Mononuclear cell (primary cell): ENCODE data around the gene TEX29. TPM values are rescaled to one million over a fixed set of nuclear protein-coding genes. Genes with fewer than 3 reads are reported as not detected.

Experiments used
- H3K27me3 ChIP-seq: 2 replicates; pipeline ENCODE4 v1.6.0; 2011; ENCODE audit warnings: low read length, control low read depth; ENCODE audit not compliant: insufficient read depth
- H3K4me1 ChIP-seq: 2 replicates; pipeline ENCODE4 v1.5.1; 2011; ENCODE audit warnings: mild to moderate bottlenecking, low read length, control low read depth; ENCODE audit not compliant: insufficient read depth
- H3K4me3 ChIP-seq: 2 replicates; pipeline ENCODE4 v1.5.1; 2011; ENCODE audit warnings: mild to moderate bottlenecking, low read length, moderate library complexity
- H3K9me3 ChIP-seq: 2 replicates; pipeline ENCODE4 v1.5.1; 2011; ENCODE audit warnings: low read depth, mild to moderate bottlenecking, control low read depth, low read length
- total RNA-seq: library from RNA; depleted of rRNA; stranded (reverse); fragments of >200 nt; gene quantifications from one replicate; pipeline ENCODE4 v1.2.3, GENCODE V29; 2012

TEX29 gene
- total RNA-seq, 1 donor, result 0.21 TPM

GRCh38 chr13:111380431-111380830, 60.0 kb downstream of the TEX29 start:
- Histone ChIP-seq H3K27me3 (no peaks in the 10 kb centered on the region), H3K9me3 (no peaks in the 10 kb centered on the region), H3K4me3 (no peak overlapping the region), H3K4me1 (no peaks in the 10 kb centered on the region)

- H3K27me3 ChIP-seq, result no peaks in the 10 kb centered on the region
- H3K4me3 ChIP-seq, result no peak overlapping the region
- H3K4me1 ChIP-seq, result no peaks in the 10 kb centered on the region
- no peaks in the 10 kb centered on the region for H3K9me3 ChIP-seq
Measured at GRCh38 chr13:111382411-111382810, 62.0 kb downstream of the TEX29 start.

- Histone ChIP-seq H3K4me3 (no peak overlapping the region), H3K4me1 (no peaks in the 10 kb centered on the region), H3K9me3 (no peaks in the 10 kb centered on the region), H3K27me3 (no peaks in the 10 kb centered on the region)
Measured at GRCh38 chr13:111382877-111383276, 62.4 kb downstream of the TEX29 start.

GRCh38 chr13:111383591-111384440, 63.4 kb downstream of the TEX29 start:
- Histone ChIP-seq H3K4me1 (no peaks in the 10 kb centered on the region), H3K9me3 (no peaks in the 10 kb centered on the region), H3K27me3 (no peaks in the 10 kb centered on the region), H3K4me3 (no peak overlapping the region)

GRCh38 chr13:111384441-111385182, 64.2 kb downstream of the TEX29 start:
- Histone ChIP-seq H3K4me1 (no peaks in the 10 kb centered on the region), H3K9me3 (no peaks in the 10 kb centered on the region), H3K4me3 (no peak overlapping the region), H3K27me3 (no peaks in the 10 kb centered on the region)

GRCh38 chr13:111385183-111385857, 64.9 kb downstream of the TEX29 start:
- Histone ChIP-seq H3K9me3 (no peaks in the 10 kb centered on the region), H3K4me1 (no peaks in the 10 kb centered on the region), H3K27me3 (no peaks in the 10 kb centered on the region), H3K4me3 (no peak overlapping the region)

GRCh38 chr13:111387026-111387871, 66.8 kb downstream of the TEX29 start:
- Histone ChIP-seq H3K27me3 (no peaks in the 10 kb centered on the region), H3K4me3 (no peak overlapping the region), H3K4me1 (no peaks in the 10 kb centered on the region), H3K9me3 (no peaks in the 10 kb centered on the region)

GRCh38 chr13:111387945-111388600, 67.6 kb downstream of the TEX29 start:
- Histone ChIP-seq H3K4me3 (no peak overlapping the region), H3K4me1 (no peaks in the 10 kb centered on the region), H3K27me3 (no peaks in the 10 kb centered on the region), H3K9me3 (no peaks in the 10 kb centered on the region)

- Histone ChIP-seq H3K4me1 (no peaks in the 10 kb centered on the region), H3K27me3 (no peaks in the 10 kb centered on the region), H3K9me3 (no peaks in the 10 kb centered on the region), H3K4me3 (no peak overlapping the region)
Measured at GRCh38 chr13:111388851-111389500, 68.5 kb downstream of the TEX29 start.

- Histone ChIP-seq H3K27me3 (no peaks in the 10 kb centered on the region), H3K4me3 (no peak overlapping the region), H3K4me1 (no peaks in the 10 kb centered on the region), H3K9me3 (no peaks in the 10 kb centered on the region)
Measured at GRCh38 chr13:111389621-111390521, 69.4 kb downstream of the TEX29 start.

- no peaks in the 10 kb centered on the region for H3K9me3 ChIP-seq
- H3K27me3 ChIP-seq, result no peaks in the 10 kb centered on the region
- no peak overlapping the region for H3K4me3 ChIP-seq
- no peaks in the 10 kb centered on the region for H3K4me1 ChIP-seq
Measured at GRCh38 chr13:111390522-111391270, 70.3 kb downstream of the TEX29 start.

GRCh38 chr13:111392486-111392885, 72.0 kb downstream of the TEX29 start:
- H3K4me1 ChIP-seq, result no peaks in the 10 kb centered on the region
- no peaks in the 10 kb centered on the region for H3K27me3 ChIP-seq
- H3K9me3 ChIP-seq, result no peaks in the 10 kb centered on the region
- H3K4me3 ChIP-seq, result no peak overlapping the region
